ENCODE data around the gene FAM240B.

The FAM240B gene

GRCh38 chr9:38662763-38663593 is 57.0 kb downstream of the FAM240B start:
- no peak for DNase-seq

- DNase-seq: no peak
These were observed 60.4 kb downstream of the FAM240B start for GRCh38 chr9:38659538-38659937.

- no peak for DNase-seq
These were observed 63.0 kb downstream of the FAM240B start for GRCh38 chr9:38656896-38657295.

- no peak for DNase-seq
These were observed 67.4 kb downstream of the FAM240B start for GRCh38 chr9:38652486-38652885.

GRCh38 chr9:38652044-38652443 is 67.9 kb downstream of the FAM240B start:
- no peak for DNase-seq

GRCh38 chr9:38651400-38652042 is 68.4 kb downstream of the FAM240B start:
- no peak for DNase-seq

GRCh38 chr9:38650564-38650963 is 69.4 kb downstream of the FAM240B start:
- no peak for DNase-seq

- DNase-seq: no peak
These were observed 70.1 kb downstream of the FAM240B start for GRCh38 chr9:38649731-38650363.

- DNase-seq: no peak
These were observed 75.3 kb downstream of the FAM240B start for GRCh38 chr9:38644601-38645000.

All from GOT3 (cell line).